HG03064 (cell line): ENCODE data around the gene GPR148.
"Not testable (repeated sequence)": the region's sequence is repeated elsewhere in the genome, so short reads cannot be mapped to it uniquely, and the experiment has no call there.

Experiments used
- ATAC-seq: cut with Tn5 transposase; IDR thresholded peaks from one replicate; pipeline ENCODE4 v1.9.1; 2021; ENCODE audit warnings: low read depth; ENCODE audit not compliant: unreplicated experiment

The GPR148 gene, protein sequence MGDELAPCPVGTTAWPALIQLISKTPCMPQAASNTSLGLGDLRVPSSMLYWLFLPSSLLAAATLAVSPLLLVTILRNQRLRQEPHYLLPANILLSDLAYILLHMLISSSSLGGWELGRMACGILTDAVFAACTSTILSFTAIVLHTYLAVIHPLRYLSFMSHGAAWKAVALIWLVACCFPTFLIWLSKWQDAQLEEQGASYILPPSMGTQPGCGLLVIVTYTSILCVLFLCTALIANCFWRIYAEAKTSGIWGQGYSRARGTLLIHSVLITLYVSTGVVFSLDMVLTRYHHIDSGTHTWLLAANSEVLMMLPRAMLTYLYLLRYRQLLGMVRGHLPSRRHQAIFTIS

DNA sequence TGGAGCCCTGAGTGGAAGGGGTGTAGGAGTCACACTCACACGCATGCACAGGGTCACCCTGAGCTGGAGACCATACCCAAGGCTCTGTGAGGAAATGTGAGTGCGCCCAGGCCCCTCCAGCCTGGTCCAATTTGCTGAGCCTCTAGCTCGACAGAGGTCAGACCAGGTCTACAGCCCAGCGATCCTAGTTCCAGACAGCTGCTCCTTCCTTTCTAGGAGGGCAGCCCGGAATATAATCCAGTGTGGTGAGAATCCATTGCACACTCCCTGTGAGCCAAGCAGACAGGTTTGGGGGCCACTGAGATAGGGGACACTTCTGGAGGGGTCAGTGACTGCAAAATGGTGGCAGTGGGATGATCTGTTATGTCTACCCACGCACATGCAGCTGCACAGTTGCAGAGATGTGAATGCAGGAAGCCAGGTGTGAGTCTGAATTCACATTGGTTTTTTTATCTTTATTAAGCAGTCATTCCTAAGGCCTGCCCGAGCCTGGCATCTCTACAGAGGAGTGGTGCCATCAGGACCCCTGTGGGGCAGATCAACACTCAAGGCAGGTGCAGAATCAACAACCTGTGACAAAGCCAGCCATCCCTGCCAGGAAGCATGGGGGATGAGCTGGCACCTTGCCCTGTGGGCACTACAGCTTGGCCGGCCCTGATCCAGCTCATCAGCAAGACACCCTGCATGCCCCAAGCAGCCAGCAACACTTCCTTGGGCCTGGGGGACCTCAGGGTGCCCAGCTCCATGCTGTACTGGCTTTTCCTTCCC is at the start of gene GPR148:
Gene GPR148, plus strand, starts transcription at position 522 of the 768 bp plus-strand sequence. Its CDS starts 82 bp downstream, at position 604.
- ATAC-seq: no peak

DNA sequence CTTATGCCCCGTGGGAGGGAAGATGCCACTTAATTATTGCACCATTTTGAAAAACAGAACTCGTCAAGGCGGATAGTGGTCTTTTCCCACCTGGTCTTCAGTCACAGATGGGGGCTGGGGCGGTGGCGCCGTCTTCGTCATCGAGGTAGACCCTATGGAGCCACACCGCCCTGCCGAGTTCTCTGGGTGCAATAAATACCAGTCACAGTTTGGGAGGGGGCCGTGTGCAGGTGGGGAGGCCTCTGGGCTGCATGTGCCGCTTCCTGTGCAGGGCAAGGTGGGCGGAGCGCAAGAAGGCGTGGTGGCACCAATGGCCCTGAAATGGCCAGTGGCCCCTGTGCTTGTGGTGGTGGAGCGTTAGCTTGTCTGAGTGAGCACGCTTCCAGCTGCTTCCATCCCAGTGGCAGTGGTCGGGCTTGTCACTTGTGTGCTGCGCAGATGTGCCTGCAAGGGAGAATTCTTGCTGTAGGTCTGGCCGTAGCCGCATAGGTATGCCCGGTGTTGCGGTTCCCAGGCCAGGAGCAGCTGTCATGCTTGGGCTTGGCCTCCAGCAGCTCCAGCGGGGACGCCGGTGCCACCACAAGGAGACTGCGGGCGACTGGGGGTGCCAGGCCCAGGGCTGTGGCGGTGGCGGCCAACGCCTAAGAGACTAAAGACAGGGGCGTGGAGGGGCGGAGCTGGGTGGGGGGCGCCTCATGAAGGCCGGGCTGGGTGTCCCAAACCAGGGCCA is 36.7 kb upstream of the GPR148 start:
- ATAC-seq: not testable (repeated sequence)

DNA sequence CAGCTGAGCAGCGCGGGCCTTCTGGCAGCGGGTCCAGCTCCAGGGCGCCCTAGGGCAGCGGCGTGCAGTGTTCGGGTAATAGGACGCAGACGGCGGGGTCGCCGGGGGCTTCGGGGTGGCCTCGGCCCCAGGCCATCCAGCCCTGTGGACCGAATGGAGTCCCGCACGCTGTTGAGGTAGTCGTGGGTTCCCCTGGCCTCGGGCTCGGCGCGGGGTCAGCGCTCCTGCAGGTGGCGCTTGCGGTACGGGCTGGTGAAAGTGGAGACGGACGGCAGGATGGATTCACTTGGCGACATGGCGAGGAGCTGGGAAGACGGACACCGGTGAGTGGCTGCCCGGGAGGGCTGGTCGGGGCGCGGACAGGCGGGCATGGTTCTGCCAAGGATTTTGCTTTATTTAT is 35.4 kb upstream of the GPR148 start:
- ATAC-seq: not testable (repeated sequence)

DNA sequence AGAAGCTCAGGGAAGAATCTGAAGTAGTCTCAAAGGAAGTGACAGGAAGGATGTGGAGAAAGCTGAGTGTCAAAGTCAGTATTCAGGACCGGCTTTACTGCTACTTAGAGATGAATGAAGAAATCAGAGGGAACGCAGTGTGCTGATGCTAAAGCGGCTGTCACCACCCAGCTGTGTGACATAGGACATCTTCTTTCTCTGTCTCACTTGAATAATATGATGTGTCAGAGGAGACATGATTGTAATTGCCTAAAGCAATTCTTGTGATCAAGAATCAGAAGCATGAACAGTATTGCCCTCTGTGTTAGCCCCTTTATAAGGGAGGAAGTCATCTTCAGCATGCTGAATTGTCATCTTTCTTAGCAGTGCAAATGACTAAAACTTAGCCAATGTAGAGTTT is 25.6 kb upstream of the GPR148 start:
- not testable (repeated sequence) for ATAC-seq

DNA sequence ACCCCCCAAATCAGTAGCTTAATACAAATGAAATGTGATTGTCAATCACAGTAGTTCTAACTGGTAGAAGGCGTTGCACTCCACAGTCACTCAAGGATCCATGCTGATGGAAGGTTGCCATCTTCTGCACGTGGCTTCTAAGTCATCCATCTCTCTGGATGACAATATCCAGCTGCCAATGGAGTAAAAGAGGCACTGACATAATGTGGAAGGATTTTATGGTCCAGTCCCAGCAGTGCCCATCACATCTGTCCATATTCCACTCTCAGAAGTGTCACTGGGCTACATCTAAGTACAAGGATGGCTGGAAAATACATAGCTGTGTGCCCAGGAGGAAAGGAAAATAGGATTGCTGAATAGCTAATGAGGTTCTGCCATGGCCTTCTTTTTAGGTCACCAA is 14.1 kb upstream of the GPR148 start:
- not testable (repeated sequence) for ATAC-seq

DNA sequence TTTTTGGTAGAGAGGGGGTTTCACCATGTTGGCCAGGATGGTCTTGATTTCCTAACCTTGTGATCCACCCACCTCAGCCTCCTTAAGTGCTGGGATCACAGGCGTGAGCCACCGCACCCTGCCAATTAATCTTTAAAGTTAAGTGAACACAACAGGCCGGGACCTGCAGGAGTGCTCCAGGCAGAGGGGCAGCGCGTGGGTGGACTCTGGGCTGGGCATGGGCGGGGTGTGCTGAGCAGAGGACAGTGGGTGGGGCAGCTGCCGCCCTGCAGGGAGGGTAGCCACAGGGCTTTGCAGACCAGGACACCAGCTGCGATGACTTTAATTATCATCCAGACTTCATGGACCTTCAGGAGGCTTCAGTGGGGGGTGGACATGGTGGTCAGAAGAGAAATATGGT is 8.8 kb upstream of the GPR148 start:
- ATAC-seq: no peak

DNA sequence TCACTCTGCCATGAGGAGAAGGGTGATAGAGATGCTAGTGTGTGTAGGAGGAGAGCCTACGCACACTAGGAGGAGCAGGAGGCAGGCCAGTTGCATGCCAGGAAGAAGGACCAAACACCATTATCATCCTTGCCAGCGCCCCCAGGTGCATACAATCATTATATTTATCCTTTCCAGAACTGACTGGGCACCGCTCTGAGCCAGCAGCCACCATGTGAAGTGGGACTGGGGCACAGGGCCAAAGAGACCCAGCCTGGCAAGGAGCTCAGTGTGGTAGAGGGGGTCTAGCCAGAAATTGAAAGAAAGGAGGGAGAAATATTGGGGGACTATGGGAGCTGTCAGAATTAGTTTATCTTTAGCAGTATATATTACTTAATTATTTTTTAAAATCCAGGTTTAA is 8.3 kb upstream of the GPR148 start:
- ATAC-seq: no peak

DNA sequence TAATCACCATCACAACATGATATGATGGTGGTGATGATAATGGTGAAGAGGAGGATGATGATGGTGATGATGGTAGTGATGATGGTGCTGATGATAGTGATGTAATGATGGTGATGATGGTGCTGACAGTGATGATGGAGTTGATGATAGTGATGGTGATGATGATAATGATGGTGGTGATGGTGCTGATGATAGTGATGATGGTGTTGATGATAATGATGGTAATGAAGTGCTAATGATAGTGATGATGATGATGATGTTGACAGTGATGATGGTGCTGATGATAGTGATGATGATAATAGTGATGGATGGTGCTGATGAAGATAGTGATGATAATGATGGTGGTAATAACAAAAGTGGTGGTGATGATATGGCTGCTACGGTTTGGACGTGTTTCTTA is 4.4 kb upstream of the GPR148 start:
- no peak for ATAC-seq

DNA sequence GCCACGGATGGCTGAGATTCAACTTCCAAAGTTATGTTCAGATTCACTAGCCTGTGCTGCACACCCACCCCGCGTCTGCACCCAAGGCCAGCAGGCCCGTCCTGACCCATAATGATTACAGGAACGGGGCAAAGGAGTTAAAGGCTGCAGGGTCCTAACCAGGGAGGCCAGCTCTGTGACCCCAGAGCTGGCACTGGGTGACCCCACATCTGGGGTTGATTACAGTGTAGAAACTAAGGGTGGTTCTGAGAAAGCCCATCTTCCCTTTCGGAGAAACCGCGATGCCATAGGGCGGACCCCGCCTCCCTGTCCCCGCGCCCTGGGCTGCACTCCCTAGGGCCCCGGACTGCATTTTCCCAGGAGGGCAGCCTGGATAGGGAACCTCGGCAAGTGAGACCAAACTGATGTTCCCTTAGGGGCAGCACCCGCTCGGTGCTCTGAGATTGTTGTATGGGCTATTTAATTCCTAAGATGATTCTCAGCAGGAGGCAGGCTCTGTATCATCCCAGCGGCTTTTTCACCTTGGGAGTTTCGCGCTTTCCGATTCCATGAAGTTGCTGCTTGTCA is 2.2 kb upstream of the GPR148 start:
- no peak for ATAC-seq

DNA sequence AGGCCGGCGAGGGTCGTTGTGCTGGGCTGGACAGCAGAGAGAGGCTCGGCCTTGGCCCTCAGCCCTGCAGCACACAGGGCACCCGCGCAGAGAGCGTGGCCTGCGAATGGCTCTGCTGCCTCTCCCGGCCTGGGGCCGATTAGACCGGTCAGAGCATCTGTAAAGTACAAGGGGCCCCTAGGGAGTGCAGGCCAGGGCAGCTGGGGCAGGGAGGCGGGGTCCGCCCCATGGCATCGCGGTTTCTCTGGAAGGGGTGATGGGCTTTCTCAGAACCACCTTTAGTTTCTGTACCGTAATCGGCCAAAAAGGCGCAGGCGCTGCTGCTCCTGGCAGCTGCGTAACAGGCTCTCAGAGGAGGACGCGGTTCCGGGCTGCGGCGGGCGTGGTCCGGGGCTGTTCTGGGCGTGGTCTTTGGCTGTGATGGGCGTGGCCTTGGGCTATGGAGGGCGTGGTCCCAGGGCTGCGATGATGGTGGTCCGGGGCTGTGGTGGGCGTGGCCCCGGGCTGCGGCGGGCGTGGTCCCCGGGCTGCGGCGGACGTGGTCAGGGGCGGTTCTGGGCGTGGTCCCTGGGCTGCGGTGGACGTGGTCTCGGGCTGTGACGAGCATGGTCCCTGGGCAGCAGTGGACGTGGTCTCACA is 1.5 kb upstream of the GPR148 start:
- ATAC-seq: peak; percentile 92

DNA sequence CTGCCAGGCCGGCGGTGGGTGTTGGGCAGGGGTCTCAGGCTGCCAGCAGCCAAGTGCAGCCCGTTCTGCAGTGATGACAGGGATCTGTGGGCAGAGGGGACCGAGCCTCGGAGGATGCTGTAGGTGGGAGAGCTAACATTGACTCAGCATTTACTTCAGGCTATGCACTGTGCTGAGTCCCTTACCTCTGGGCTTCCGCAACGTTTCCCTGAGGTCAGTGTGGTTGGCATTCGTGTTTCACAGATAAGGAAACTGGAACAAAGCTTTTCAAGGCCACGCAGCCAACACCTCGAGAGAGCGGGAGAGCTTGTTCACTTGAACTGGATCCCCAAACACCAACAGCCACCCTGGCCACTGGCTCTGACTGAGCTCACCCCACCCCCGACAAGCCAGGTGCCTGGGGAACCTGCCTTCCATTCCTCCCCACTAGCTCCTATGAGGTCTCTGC is 839 bp upstream of the GPR148 start:
- peak; percentile 20 for ATAC-seq

DNA sequence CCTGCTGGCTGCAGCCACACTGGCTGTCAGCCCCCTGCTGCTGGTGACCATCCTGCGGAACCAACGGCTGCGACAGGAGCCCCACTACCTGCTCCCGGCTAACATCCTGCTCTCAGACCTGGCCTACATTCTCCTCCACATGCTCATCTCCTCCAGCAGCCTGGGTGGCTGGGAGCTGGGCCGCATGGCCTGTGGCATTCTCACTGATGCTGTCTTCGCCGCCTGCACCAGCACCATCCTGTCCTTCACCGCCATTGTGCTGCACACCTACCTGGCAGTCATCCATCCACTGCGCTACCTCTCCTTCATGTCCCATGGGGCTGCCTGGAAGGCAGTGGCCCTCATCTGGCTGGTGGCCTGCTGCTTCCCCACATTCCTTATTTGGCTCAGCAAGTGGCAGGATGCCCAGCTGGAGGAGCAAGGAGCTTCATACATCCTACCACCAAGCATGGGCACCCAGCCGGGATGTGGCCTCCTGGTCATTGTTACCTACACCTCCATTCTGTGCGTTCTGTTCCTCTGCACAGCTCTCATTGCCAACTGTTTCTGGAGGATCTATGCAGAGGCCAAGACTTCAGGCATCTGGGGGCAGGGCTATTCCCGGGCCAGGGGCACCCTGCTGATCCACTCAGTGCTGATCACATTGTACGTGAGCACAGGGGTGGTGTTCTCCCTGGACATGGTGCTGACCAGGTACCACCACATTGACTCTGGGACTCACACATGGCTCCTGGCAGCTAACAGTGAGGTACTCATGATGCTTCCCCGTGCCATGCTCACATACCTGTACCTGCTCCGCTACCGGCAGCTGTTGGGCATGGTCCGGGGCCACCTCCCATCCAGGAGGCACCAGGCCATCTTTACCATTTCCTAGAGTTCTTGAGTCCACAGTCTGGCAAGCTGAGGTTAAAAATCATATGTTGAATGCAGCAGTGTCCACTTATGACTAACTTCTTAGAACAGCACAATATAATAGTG is 741 bp downstream of the GPR148 start:
- no peak for ATAC-seq

DNA sequence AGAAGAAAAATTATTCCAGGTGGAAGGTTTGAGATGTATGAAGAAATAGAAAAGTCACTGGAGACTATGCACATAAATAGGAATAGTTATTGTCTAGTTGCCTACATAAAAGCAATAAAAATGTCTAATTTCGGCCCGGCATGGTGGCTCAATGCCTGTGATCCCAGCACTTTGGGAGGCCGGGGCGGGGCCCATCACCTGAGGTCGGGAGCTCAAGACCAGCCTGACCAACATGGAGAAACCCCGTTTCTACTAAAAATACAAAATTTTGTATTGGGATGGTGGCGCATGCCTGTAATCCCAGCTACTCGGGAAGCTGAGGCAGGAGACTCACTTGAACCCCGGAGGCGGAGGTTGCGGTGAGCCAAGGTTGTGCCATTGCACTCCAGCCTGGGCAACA is 3.4 kb downstream of the GPR148 start:
- not testable (repeated sequence) for ATAC-seq

DNA sequence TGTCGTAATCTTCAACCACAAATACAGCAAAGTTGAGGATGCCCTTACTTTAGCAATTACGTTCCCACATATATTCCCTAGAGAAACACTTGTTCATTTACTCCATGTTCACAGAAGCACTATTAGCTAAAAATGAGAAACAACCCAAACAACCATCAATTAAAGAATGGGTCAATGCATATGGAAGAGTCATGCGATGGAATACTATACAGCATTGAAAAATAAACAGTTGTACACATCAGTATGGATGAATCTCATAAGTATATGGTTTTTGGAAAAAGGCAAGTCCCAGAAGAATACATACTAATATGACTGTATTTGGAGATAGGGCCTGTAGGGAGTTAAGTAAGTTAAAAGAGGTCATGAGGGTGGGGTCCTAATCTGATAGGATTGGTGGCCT is 6.3 kb downstream of the GPR148 start:
- no peak for ATAC-seq

DNA sequence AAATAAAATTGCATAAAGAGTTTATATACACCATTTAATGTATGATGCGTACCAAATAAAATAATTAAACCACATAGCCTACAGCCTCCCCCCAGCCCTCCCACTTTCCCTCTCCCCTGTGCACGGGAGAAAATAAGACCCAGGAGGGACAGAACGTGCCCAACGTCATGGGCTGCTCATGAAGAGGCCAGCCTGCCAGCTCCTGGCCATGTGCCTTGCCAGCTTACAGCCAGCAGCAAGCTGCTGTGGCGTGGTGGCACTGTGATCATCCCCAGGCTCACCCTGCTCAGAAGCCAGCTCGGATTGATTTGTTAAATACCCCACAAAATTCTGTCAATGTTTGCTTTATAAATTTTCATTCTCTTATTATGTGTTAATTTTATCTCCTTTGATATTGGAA is 7.6 kb downstream of the GPR148 start:
- ATAC-seq: no peak

DNA sequence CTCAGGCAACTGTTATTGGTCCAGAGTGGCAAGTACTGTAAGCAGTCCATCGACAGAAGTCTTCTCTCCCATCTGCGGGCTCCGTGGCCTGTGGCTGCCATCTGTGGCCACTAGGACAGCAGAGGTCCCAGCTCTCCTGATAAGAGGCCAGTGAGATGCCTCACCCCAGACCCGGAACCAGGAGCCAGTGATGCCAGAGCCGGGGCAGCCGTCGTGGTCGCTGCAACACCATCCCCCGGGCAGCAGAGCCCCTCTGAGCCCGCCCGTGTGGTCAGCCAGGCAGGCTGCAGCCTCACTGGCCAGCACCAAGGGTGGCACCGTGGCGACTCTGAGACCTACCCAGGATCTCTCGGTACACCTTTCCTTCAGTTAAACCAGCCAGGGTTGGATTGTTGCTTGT is 8.7 kb downstream of the GPR148 start:
- no peak for ATAC-seq

DNA sequence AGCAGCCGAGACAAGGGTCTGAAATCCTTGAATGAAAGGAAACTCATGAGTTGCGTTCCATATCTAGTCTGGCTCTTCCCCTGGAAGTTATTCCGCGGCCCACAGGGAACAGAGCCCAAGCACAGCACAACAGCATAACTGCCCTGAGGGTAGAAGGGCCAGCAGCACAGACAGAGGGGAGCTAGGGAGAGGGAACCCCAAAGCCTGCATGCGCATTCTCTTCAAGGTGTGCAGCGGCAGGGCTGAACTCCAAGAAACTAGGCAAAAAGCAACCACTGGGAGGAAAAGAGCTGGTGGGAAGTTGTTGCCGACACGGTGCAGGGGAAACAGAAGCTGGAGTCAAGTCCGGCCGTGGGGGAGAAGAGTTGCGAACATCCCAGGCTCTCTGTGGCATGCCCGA is 11.8 kb downstream of the GPR148 start:
- no peak for ATAC-seq

DNA sequence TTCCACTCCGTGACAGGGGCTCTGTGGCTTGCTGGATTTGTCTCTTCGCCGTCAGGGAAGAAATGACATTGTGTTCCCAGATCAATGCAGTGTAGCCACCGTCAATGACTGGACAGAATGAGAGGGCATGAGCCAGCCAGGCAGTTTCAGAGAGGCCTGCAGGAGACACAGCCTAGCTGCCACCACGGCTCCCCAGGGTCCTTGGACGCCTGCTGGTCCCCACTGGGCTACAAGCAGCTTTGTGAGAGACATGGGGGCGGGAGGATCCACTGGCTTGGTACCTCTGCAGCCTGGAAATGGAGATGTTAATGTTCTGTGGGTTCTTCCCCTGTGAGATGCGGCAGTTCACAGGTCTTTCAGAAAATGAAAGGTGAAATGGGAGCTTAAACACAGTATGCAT is 14.4 kb downstream of the GPR148 start:
- no peak for ATAC-seq
